ENCODE data around the gene MYOF. TPM values are rescaled to one million over a fixed set of nuclear protein-coding genes. Genes with fewer than 3 reads are reported as not detected.

MYOF gene
- total and polyA plus RNA-seq, 2 of the 8 experiments (the other 6 are each of a cell fraction or from before 2014, with no cell fraction given), result 0.98 to 2.3 TPM

DNA sequence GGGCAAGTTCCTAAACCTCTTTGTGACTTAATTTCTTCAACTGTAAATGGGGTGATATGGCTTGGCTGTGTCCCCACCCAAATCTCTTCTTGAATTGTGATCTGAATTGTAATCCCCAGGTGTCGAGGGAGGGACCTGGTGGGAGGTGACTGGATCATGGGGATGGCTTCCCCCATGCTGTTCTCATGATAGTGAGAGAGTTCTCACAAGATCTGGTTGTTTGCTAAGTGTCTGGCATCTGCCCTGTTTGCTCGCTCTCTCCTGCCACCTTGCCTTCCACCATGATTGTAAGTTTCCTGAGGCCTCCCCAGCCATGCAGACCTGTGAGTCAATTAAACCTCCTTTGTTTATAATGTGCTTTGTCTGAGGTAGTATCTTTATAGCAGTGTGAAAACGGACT is 177.0 kb downstream of the MYOF start (continued):
- TF ChIP-seq, protein P1, sequence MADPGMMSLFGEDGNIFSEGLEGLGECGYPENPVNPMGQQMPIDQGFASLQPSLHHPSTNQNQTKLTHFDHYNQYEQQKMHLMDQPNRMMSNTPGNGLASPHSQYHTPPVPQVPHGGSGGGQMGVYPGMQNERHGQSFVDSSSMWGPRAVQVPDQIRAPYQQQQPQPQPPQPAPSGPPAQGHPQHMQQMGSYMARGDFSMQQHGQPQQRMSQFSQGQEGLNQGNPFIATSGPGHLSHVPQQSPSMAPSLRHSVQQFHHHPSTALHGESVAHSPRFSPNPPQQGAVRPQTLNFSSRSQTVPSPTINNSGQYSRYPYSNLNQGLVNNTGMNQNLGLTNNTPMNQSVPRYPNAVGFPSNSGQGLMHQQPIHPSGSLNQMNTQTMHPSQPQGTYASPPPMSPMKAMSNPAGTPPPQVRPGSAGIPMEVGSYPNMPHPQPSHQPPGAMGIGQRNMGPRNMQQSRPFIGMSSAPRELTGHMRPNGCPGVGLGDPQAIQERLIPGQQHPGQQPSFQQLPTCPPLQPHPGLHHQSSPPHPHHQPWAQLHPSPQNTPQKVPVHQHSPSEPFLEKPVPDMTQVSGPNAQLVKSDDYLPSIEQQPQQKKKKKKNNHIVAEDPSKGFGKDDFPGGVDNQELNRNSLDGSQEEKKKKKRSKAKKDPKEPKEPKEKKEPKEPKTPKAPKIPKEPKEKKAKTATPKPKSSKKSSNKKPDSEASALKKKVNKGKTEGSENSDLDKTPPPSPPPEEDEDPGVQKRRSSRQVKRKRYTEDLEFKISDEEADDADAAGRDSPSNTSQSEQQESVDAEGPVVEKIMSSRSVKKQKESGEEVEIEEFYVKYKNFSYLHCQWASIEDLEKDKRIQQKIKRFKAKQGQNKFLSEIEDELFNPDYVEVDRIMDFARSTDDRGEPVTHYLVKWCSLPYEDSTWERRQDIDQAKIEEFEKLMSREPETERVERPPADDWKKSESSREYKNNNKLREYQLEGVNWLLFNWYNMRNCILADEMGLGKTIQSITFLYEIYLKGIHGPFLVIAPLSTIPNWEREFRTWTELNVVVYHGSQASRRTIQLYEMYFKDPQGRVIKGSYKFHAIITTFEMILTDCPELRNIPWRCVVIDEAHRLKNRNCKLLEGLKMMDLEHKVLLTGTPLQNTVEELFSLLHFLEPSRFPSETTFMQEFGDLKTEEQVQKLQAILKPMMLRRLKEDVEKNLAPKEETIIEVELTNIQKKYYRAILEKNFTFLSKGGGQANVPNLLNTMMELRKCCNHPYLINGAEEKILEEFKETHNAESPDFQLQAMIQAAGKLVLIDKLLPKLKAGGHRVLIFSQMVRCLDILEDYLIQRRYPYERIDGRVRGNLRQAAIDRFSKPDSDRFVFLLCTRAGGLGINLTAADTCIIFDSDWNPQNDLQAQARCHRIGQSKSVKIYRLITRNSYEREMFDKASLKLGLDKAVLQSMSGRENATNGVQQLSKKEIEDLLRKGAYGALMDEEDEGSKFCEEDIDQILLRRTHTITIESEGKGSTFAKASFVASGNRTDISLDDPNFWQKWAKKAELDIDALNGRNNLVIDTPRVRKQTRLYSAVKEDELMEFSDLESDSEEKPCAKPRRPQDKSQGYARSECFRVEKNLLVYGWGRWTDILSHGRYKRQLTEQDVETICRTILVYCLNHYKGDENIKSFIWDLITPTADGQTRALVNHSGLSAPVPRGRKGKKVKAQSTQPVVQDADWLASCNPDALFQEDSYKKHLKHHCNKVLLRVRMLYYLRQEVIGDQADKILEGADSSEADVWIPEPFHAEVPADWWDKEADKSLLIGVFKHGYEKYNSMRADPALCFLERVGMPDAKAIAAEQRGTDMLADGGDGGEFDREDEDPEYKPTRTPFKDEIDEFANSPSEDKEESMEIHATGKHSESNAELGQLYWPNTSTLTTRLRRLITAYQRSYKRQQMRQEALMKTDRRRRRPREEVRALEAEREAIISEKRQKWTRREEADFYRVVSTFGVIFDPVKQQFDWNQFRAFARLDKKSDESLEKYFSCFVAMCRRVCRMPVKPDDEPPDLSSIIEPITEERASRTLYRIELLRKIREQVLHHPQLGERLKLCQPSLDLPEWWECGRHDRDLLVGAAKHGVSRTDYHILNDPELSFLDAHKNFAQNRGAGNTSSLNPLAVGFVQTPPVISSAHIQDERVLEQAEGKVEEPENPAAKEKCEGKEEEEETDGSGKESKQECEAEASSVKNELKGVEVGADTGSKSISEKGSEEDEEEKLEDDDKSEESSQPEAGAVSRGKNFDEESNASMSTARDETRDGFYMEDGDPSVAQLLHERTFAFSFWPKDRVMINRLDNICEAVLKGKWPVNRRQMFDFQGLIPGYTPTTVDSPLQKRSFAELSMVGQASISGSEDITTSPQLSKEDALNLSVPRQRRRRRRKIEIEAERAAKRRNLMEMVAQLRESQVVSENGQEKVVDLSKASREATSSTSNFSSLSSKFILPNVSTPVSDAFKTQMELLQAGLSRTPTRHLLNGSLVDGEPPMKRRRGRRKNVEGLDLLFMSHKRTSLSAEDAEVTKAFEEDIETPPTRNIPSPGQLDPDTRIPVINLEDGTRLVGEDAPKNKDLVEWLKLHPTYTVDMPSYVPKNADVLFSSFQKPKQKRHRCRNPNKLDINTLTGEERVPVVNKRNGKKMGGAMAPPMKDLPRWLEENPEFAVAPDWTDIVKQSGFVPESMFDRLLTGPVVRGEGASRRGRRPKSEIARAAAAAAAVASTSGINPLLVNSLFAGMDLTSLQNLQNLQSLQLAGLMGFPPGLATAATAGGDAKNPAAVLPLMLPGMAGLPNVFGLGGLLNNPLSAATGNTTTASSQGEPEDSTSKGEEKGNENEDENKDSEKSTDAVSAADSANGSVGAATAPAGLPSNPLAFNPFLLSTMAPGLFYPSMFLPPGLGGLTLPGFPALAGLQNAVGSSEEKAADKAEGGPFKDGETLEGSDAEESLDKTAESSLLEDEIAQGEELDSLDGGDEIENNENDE (IDR thresholded peaks at IDR 0.05; ENCODE audit: insufficient replicate concordance, low read length), result no peak
- TF ChIP-seq SAP30 (IDR thresholded peaks at IDR 0.05; ENCODE audit: insufficient read depth, insufficient replicate concordance, low read length) (no peak), SP4 (IDR thresholded peaks at IDR 0.05; ENCODE audit: low read length) (no peak), GABPA (IDR thresholded peaks at IDR 0.05; ENCODE audit: borderline replicate concordance, insufficient read depth, low read length) (no peak), KDM4A (IDR thresholded peaks at IDR 0.05; ENCODE audit: low read depth, low read length, severe bottlenecking) (no peak), ATF2 (IDR thresholded peaks at IDR 0.05; ENCODE audit: low read length) (no peak)
